H9 (cell line): ENCODE results near the gene JAK2. TPM values are rescaled to one million over a fixed set of nuclear protein-coding genes. Genes with fewer than 3 reads are reported as not detected.

ENCODE experiments used
- DNase-seq: peaks from one replicate; pipeline ENCODE4 v3.0.0-alpha.2; 2017
- H2AFZ ChIP-seq: one replicate; pipeline ENCODE4 v1.6.1; 2013; ENCODE audit warnings: mild to moderate bottlenecking, low read length, control low read depth, moderate library complexity
- H2AK5ac ChIP-seq: 2 replicates; pipeline ENCODE4 v1.6.1; 2013; ENCODE audit warnings: low read length, control low read depth, mixed read lengths; ENCODE audit not compliant: insufficient read length
- H2BK120ac ChIP-seq: one replicate; pipeline ENCODE4 v1.6.1; 2013; ENCODE audit warnings: low read depth, mild to moderate bottlenecking, low read length, control low read depth, inconsistent platforms; ENCODE audit not compliant: poor library complexity, severe bottlenecking
- H2BK12ac ChIP-seq: 2 replicates; pipeline ENCODE4 v1.6.1; 2013; ENCODE audit warnings: low read length, control low read depth, mixed read lengths, low read depth; ENCODE audit not compliant: insufficient read length
- H2BK15ac ChIP-seq: 2 replicates; pipeline ENCODE4 v1.6.1; 2013; ENCODE audit warnings: low read depth, low read length, control low read depth
- H2BK20ac ChIP-seq: one replicate; pipeline ENCODE4 v1.6.1; 2013; ENCODE audit warnings: low read depth, mild to moderate bottlenecking, low read length, control low read depth, inconsistent platforms; ENCODE audit not compliant: poor library complexity, severe bottlenecking
- H2BK5ac ChIP-seq: 2 replicates; pipeline ENCODE4 v1.6.1; 2013; ENCODE audit warnings: low read length, control low read depth, mixed read lengths; ENCODE audit not compliant: insufficient read length
- H3K14ac ChIP-seq: 2 replicates; pipeline ENCODE4 v1.6.1; 2013; ENCODE audit warnings: low read length, control low read depth; ENCODE audit not compliant: insufficient read depth
- H3K18ac ChIP-seq: 2 replicates; pipeline ENCODE4 v1.6.1; 2013; ENCODE audit warnings: low read depth, mild to moderate bottlenecking, mixed read lengths, low read length, control low read depth; ENCODE audit not compliant: insufficient read length
- H3K23ac ChIP-seq: 2 replicates; pipeline ENCODE4 v1.6.1; 2013; ENCODE audit warnings: low read length, control low read depth, mixed read lengths, low read depth; ENCODE audit not compliant: insufficient read length
- H3K23me2 ChIP-seq: 2 replicates; pipeline ENCODE4 v1.6.1; 2013; ENCODE audit warnings: low read depth, mild to moderate bottlenecking, mixed read lengths, low read length, control low read depth; ENCODE audit not compliant: insufficient read length, poor library complexity, severe bottlenecking
- H3K27ac ChIP-seq: 2 replicates; pipeline ENCODE4 v1.5.1; 2013; ENCODE audit warnings: low read length, control low read depth, mixed read lengths, low read depth; ENCODE audit not compliant: insufficient read length
- H3K27me3 ChIP-seq: 2 replicates; pipeline ENCODE4 v1.6.1; 2013; ENCODE audit warnings: low read length, control low read depth, inconsistent platforms; ENCODE audit not compliant: insufficient read depth
- H3K4ac ChIP-seq: 2 replicates; pipeline ENCODE4 v1.6.1; 2013; ENCODE audit warnings: low read depth, mild to moderate bottlenecking, control low read depth, inconsistent platforms, low read length, moderate library complexity
- H3K4me1 ChIP-seq: 2 replicates; pipeline ENCODE4 v1.6.1; 2013; ENCODE audit warnings: low read length, control low read depth, inconsistent platforms; ENCODE audit not compliant: insufficient read depth
- H3K4me2 ChIP-seq: 2 replicates; pipeline ENCODE4 v1.6.1; 2013; ENCODE audit warnings: low read length, control low read depth, mixed read lengths; ENCODE audit not compliant: insufficient read length, insufficient read depth
- H3K56ac ChIP-seq: 2 replicates; pipeline ENCODE4 v1.6.1; 2013; ENCODE audit warnings: low read depth, mild to moderate bottlenecking, mixed read lengths, low read length, control low read depth; ENCODE audit not compliant: insufficient read length
- H3K79me1 ChIP-seq: 2 replicates; pipeline ENCODE4 v1.6.1; 2013; ENCODE audit warnings: low read depth, mild to moderate bottlenecking, moderate library complexity, low read length, control low read depth, inconsistent platforms; ENCODE audit not compliant: insufficient read depth, poor library complexity, severe bottlenecking
- H3K79me2 ChIP-seq: 2 replicates; pipeline ENCODE4 v1.6.1; 2013; ENCODE audit warnings: low read length, control low read depth, inconsistent platforms; ENCODE audit not compliant: insufficient read depth
- H3K9ac ChIP-seq: 2 replicates; pipeline ENCODE4 v1.6.1; 2013; ENCODE audit warnings: low read length, control low read depth, mixed read lengths; ENCODE audit not compliant: insufficient read length; ENCODE audit errors: extremely low read depth
- H3K9me3 ChIP-seq: one replicate; pipeline ENCODE4 v1.6.1; 2013; ENCODE audit warnings: low read depth, low read length, inconsistent platforms; ENCODE audit not compliant: control insufficient read depth
- H3T11ph ChIP-seq: one replicate; pipeline ENCODE4 v1.6.1; 2013; ENCODE audit warnings: mild to moderate bottlenecking, low read length, control low read depth, inconsistent platforms
- H4K20me1 ChIP-seq: one replicate; pipeline ENCODE4 v1.6.1; 2013; ENCODE audit not compliant: control insufficient read depth, insufficient read length, insufficient read depth
- H4K5ac ChIP-seq: 2 replicates; pipeline ENCODE4 v1.6.1; 2013; ENCODE audit warnings: low read depth, mild to moderate bottlenecking, mixed read lengths, low read length, control low read depth; ENCODE audit not compliant: insufficient read length
- H4K8ac ChIP-seq: replicated peaks from 2 replicates; pipeline ENCODE4 v1.6.1; 2013; ENCODE audit warnings: low read length, control low read depth, mixed read lengths, low read depth; ENCODE audit not compliant: insufficient read length
- H4K91ac ChIP-seq: 2 replicates; pipeline ENCODE4 v1.6.1; 2013; ENCODE audit warnings: low read depth, mild to moderate bottlenecking, moderate library complexity, mixed read lengths, low read length, control low read depth; ENCODE audit not compliant: insufficient read length
- H3K27ac Mint-ChIP-seq, 3 experiments: 2 replicates in 2 of 3; 3 replicates in 1 of 3; pipeline ENCODE4 v1.8.0; 2020 to 2021; ENCODE audit warnings: mixed read lengths in 3 of 3, mild to moderate bottlenecking in 1 of 3, moderate library complexity in 1 of 3
- H3K27me3 Mint-ChIP-seq: 2 replicates; pipeline ENCODE4 v1.8.0; 2021; ENCODE audit warnings: low read depth, mild to moderate bottlenecking, moderate library complexity, mixed read lengths
- H3K36me3 Mint-ChIP-seq, 3 experiments: 2 replicates in 2 of 3; 3 replicates in 1 of 3; pipeline ENCODE4 v1.8.0; 2020 to 2021; ENCODE audit warnings: low read depth in 3 of 3, mixed read lengths in 3 of 3; ENCODE audit not compliant: insufficient read depth in 1 of 3
- H3K4me1 Mint-ChIP-seq, 2 experiments: 2 replicates each; pipeline ENCODE4 v1.8.0; 2020; ENCODE audit warnings: mixed read lengths in 2 of 2
- H3K4me3 Mint-ChIP-seq, 2 experiments: 2 replicates in 1 of 2; 3 replicates in 1 of 2; pipeline ENCODE4 v1.8.0; 2020 to 2021; ENCODE audit warnings: mild to moderate bottlenecking in 2 of 2, mixed read lengths in 2 of 2, moderate library complexity in 1 of 2
- H3K9me3 Mint-ChIP-seq, 2 experiments: 2 replicates in 1 of 2; 3 replicates in 1 of 2; pipeline ENCODE4 v1.8.0; 2020; ENCODE audit warnings: mild to moderate bottlenecking in 2 of 2, mixed read lengths in 2 of 2, moderate library complexity in 1 of 2
- CTCF ChIP-seq: fragments of 200-600 bp; sonication (generic); conservative IDR thresholded peaks from 3 replicates; pipeline ENCODE4 v1.8.0; 2021; ENCODE audit warnings: antibody characterized with exemption, mild to moderate bottlenecking
- WGBS: extraction: QIAGEN DNeasy Blood & Tissue Kit; methylation state at CpG from one replicate; pipeline ENCODE4 v1.1.7; 2013; ENCODE audit warnings: missing lambda C conversion rate, low lambda C conversion rate, mixed read lengths; ENCODE audit not compliant: insufficient read length; ENCODE audit errors: extremely low coverage; 5-methylcytosine and 5-hydroxymethylcytosine counted together
- total RNA-seq: library from RNA; stranded (reverse); gene quantifications from 2 replicates; pipeline ENCODE4 v1.2.1, GENCODE V29; 2021

The JAK2 gene
- total RNA-seq, 1 experiment from 2014 or later: 3.4 TPM

GRCh38 chr9:5095795-5096194 is 110.7 kb downstream of the JAK2 start:
- Histone ChIP-seq H3K23me2 (no peaks in the 10 kb centered on the region), H3K56ac (no peak overlapping the region), H4K20me1 (no peaks in the 10 kb centered on the region), H2BK20ac (no peak overlapping the region), H2BK12ac (no peak overlapping the region), H3K9me3 (no peaks in the 10 kb centered on the region), H3K4ac (no peak overlapping the region), H2BK5ac (no peak overlapping the region), H3K14ac (no peak overlapping the region), H2AFZ (no peak overlapping the region), H3K4me1 (no peaks in the 10 kb centered on the region), H3K18ac (no peak overlapping the region), H3K4me2 (no peak overlapping the region), H3K79me1 (no peaks in the 10 kb centered on the region), H4K5ac (no peak overlapping the region), H3K23ac (no peak overlapping the region), H3K79me2 (no peaks in the 10 kb centered on the region), H3T11ph (no peak overlapping the region), H2BK15ac (no peak overlapping the region), H4K91ac (no peak overlapping the region), H2BK120ac (no peak overlapping the region), H3K27ac (no peak overlapping the region), H3K9ac (no peak overlapping the region), H4K8ac (no peak overlapping the region), H2AK5ac (no peak overlapping the region), H3K27me3 (no peaks in the 10 kb centered on the region)
- Mint-ChIP-seq H3K36me3 (peaks cover 4 to 5% (median 4%) of the 10 kb centered on the region in 3 experiments; a peak in 6 of 7 replicates), H3K9me3 (peaks cover 3 to 4% of the 10 kb centered on the region in 2 experiments; a peak in 3 of 5 replicates), H3K27me3 (no peaks in the 10 kb centered on the region), H3K27ac (no peak overlapping the region), H3K4me3 (no peak overlapping the region), H3K4me1 (no peaks in the 10 kb centered on the region)
- no peak for TF ChIP-seq CTCF
- 76% methylated on average over 2 of the region's 2 CpGs for WGBS
- DNase-seq: no peak
